ENCODE measurements around the gene SPATA21. TPM values are rescaled to one million over a fixed set of nuclear protein-coding genes. Genes with fewer than 3 reads are reported as not detected.
"Not testable (repeated sequence)": the region's sequence is repeated elsewhere in the genome, so short reads cannot be mapped to it uniquely, and the experiment has no call there.

The SPATA21 gene
- total RNA-seq, 1 donor from 2014 or later: under 0.01 TPM

GRCh38 chr1:16378443-16378842 lies 58.8 kb downstream of the SPATA21 start:
- DNase-seq: no peak

DNA sequence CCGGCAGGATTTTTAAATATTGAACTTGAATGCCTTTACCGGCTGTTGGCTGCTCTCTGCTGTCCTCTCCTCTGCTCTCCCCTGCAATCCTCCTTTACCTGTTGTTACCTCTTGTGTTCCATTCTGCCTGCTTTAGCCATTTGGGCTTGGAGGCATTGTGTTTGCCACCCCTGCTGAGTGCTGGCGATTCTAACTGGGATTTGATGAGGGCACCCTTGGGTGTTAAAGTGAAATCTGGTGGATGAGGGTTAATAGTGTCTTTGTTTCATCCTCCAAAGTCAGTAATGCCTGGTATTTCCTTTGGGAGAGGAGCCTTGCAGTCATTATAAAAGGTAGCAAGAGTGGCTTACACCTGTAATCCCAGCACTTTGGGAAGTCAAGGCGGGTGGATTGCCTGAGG lies 60.3 kb downstream of the SPATA21 start:
- DNase-seq: no peak

DNA sequence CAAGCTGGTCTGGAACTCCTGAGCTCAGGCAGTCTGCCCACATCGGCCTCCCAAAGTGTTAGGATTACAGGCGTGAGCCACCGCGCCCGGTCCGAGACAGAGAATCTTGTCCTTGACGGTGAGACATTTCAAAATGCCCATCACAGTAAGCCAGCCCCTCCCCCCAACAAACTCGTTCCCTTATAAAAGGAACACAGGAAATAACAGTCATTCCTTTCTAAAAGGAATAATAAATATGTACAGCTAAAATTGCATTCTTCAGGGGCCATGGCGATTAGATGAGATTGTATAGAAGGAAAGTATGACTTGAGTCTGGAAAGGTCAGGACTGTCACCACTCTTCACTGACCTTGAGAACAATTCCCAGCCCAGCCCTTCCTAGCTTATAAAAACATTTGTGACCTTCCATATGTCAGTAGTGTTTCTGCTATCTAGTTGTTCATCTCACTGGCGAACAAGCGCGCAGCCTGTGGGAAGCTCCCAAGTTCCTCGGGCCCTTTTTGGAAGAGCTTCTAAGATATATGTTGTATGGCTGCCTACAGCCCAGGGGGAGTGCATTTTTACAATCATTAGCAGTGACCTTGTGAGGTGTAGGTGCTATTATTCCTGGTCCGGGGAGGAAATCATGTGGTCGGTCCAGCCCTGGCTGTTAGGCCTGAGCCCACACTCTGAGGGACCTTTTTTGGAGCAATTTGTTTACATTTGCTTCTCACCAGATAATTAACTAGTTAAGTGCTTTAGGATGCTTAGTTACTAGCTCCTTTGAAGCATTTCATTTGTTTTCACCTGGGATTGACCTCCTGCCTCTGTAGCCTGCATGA lies 61.5 kb downstream of the SPATA21 start:
- DNase-seq: peak; percentile 86

GRCh38 chr1:16374266-16374665 lies 63.0 kb downstream of the SPATA21 start:
- no peak for DNase-seq

GRCh38 chr1:16372535-16373285 lies 64.5 kb downstream of the SPATA21 start:
- no peak for DNase-seq

- DNase-seq: peak; percentile 89
Observed at GRCh38 chr1:16371725-16372124, 65.5 kb downstream of the SPATA21 start.

DNA sequence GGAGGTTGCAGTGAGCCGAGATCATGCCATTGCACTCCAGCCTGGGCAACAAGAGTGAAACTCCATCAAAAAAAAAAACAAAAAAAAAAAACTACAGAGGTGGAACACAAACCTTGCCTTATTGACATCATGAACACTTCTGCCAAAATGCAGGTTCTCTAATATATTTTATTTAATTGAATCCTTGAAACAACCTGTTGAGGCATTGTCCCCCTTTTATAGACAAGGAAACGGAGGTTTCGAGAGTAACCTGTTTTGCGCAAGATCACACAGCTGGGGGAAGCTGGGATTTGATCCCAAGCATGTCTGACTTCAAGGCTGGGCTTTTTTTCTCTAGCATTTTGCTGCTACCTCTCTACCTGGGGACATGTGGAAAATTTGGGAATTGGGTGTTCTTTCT lies 67.4 kb downstream of the SPATA21 start:
- DNase-seq: no peak

DNA sequence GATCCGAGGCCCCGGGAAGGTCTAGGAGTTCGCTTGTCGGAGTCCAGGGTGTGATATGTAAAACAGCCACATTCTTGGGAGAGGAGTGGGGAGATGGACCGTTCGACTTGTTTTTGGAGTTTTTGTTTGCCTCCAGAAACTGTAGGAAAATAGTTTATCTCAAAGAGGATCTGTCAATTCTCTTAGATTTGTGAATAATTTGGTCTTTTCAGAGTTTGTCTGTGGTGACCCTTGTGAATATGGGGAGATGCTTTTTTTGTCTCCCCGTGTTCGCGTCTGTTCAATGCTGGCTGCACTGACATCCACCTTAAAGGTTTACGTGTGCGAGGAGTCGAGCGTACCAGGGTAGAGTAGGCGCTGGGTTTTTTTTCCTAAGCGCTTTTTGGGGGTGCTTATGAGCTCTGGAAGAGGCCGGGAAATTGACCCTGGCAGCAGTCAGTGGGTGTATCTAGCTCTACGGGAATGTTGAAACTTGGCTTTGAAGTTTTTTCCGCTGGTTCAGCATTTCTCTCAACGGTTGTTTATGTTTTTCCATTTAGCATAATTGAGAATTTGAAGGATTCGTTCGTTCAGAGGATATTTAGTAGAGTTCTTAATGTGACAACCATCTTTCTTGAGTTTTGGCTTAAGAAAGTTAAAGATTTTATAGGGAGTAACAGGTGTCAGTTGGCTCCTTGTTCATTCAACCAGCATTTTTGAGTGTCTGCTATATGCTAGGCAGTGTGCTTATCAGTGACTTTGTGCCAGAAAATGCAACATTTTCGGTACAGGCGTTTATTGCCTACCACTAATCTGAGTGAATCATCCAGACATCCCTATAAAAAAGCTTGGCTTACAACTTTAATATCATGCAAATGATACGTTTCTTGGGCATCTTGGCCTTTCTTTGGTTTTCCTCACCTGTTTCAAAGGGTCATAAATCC lies 69.0 kb downstream of the SPATA21 start:
- peak; percentile 33 for DNase-seq

GRCh38 chr1:16367258-16367967 lies 69.8 kb downstream of the SPATA21 start:
- DNase-seq: peak; percentile 85

GRCh38 chr1:16366722-16367257 lies 70.4 kb downstream of the SPATA21 start, which contains the start of gene SZRD1:
Gene SZRD1 (plus strand): TSS chr1:16367242. CDS start chr1:16367258, 16 bp downstream.
- DNase-seq: peak; percentile 100

DNA sequence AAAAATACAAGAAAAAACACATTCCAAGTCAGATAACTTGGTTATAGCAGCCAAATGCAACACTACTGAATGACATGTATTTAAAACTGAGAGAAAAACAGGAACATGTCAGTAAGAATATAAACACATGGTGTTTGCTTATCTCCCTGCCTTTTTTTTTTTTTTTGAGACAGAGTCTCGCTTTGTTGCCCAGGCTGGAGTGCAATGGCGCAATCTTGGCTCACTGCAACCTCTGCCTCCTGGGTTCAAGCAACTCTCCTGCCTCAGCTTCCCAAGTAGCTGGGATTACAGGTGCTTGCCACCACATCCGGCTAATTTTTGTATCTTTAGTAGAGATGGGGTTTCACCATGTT lies 72.1 kb downstream of the SPATA21 start:
- DNase-seq: not testable (repeated sequence)

- no peak for DNase-seq
Observed at GRCh38 chr1:16356867-16357266, 80.4 kb downstream of the SPATA21 start.

DNA sequence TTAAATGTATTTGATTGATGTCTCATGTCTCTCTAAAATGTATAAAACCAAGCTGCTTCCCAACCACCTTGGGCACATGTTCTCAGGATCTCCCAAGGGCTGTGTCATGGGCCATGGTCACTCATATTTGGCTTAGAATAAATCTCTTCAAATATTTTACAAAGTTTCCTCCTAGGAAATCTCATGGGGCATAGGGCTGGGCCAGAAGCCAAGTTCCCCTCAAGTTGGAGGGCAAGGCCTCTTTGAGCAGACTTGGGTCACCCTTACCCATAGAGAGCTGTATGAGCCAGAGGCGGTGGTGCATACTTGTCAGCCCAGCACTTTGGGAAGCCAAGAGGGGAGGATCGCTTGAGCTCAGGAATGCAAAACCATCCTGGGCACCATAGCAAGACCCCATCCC lies 82.6 kb downstream of the SPATA21 start:
- DNase-seq: no peak

DNA sequence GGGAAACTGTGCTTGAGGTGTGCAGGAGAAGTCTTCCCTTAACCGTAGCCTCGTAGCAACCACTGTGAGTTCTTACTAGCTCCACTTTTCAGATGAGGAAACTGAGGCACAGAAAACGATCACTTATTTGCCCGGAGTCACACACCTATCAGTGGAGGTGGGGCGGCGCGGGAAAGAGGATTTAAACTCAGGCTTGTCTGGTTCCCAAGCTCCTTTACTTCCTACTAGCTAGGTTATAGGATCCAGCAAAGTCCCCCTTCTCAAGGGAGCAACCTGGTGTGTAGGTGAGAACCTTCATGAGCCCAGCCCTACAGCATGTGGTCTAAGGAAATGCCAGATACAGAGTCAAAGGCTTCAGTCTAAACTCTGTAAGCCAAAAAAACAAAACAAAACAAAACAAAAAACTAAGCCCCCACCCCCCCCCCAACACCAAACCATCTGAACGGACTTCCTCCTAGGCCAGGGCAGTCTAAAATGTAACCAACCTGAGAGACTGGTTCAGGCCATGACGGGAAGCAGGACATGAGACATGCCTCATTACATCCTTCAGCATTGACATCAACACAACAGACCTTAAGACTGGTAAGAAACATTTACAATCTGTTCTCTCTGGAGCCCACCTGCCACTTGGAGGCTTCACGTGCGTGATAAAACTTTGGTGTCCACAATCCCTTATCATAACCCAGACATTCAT lies 84.2 kb downstream of the SPATA21 start:
- peak; percentile 47 for DNase-seq

DNA sequence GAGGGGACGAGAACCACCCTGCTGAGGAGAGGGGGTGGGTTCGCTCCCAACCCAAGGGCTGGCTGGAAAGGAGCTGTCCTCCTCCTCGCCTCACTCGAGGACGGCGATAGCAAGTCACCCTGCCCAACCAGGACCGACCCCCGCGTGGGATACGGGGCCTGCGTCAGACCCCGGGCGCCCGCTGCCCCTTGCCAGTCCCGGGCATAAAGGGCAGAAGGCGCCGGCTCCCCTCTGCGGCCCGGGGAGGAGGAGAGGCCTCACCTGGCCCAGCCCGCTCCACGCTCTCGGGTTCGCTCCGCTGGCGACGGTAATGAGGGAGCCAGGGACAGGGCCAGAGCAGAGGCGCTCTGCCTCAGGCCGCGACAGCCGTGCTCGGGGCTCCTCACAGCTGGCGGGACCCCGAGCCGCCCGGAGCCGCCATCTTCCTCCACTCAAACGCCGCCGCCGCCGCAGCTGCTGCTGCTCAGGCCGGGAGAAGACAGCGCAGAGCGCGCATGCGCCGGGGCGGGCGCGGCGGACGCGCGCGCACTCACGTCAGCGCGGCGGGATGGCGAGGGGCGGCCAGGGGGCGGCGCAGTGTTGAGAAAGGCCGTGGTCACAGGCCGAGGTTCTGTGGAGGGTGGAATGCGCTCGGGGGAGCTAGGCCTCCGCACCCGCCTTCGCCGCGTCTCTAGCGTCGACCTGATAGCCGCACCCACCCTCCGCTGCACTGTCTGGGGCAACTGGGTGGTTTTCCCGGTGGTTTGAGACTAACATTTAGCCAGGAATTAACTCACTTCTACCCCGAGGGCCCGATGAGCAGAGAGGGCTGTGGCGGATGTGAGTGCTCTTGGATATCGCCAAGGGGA lies 85.0 kb downstream of the SPATA21 start, which contains the start of gene FBXO42:
Gene FBXO42, minus strand, starts transcription at position 487 of the 848 bp plus-strand sequence. CDS start 37,062 bp downstream, outside the sequence.
- DNase-seq: peak; percentile 96

DNA sequence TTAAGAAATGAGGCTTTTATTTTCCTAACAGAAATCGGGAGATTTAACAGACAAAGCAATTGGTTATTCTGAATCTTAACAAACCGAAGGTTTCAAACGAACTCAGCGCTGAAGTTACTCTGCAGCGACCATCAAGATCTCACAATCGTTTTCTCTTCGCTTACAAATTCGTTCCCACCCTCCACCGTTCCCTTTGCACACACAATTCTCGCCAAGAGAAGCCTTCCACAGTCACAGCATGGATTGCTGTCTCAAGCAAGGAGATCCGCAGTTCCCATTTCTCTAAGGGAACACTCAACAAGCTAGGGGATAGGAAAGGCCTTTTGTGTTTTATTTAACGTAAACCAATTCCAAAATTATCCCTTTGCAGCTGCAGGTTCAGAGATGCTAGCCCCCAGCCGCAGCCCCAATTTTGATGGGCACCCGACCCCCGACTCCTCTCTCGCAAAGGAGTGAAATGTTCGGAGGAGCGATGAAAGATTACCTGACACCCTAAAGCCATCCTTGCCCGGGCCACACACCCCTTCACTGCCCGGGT lies 85.7 kb downstream of the SPATA21 start:
- peak; percentile 51 for DNase-seq

DNA sequence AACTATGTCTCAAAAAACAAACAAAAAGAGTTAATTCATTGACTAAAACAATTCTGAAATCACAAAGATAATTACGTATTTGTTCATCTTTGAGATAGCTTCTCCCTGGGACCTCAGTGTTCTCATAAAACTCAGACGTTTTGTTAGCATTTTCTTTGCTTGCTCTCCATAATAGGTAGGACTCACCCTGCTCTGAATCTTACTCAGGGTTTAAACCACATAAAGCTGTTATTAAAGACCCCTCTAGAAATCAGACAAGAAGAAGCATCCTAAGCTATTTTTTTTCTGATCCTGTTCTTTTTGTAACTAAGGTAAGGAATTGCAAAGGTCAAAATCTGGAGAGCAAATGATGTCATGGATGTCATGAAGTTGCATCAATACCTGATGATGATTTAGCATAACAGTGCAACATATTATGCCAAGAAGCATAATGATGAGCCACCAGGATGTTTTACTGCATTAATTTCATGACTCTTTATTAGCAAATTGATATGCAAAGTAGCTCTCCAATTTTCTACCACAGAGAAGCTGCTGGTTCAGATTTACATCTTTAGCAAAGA lies 87.3 kb downstream of the SPATA21 start:
- no peak for DNase-seq
